Astrocyte (in vitro differentiated cells and primary cell): ENCODE data around the gene TRPM8.

Experiments
- CTCF ChIP-seq: IDR thresholded peaks from 2 replicates; pipeline ENCODE4 v1.5.1; 2011; ENCODE audit warnings: low read depth, mild to moderate bottlenecking, inconsistent platforms, low read length, moderate library complexity; ENCODE audit not compliant: insufficient read depth
- EZH2 ChIP-seq: IDR thresholded peaks from 2 replicates; pipeline ENCODE4 v1.6.1; 2012; ENCODE audit warnings: mild to moderate bottlenecking, low read length, inconsistent platforms; ENCODE audit not compliant: insufficient read depth

GRCh38 chr2:233996461-233996860 is 79.3 kb downstream of the TRPM8 start:
- TF ChIP-seq CTCF: no peak
- no peak for TF ChIP-seq EZH2
